RWPE1 (cell line): ENCODE measurements around the gene DNASE1L3.

Source experiments
- CTCF ChIA-PET: fragments of 350-600 bp; sonication (Branson Sonifier 250); formaldehyde crosslinking; extraction: SDS; loops from one replicate; lab custom pipeline; 2021; lab: Yijun Ruan, JAX
- POLR2A ChIA-PET: fragments of 400-600 bp; formaldehyde crosslinking; extraction: SDS; loops from one replicate; lab custom pipeline; 2020; ENCODE audit warnings: antibody characterized with exemption; ENCODE audit not compliant: low non-redundant PET; lab: Yijun Ruan, JAX
- DNase-seq: peaks from one replicate; pipeline ENCODE4 v3.0.0; 2012; ENCODE audit warnings: low spot score
- H3K27ac ChIP-seq: fragments of 450-650 bp; 2 replicates; pipeline ENCODE4 v1.5.1; 2017
- CTCF ChIP-seq: fragments of 450-650 bp; conservative IDR thresholded peaks from 2 replicates; pipeline ENCODE4 v1.5.1; 2017; ENCODE audit warnings: low read depth, mild to moderate bottlenecking

Gene DNASE1L3

GRCh38 chr3:58152225-58153015 lies 58.4 kb downstream of the DNASE1L3 start:
- ChIA-PET CTCF (interaction anchor here (0.5 to 0.6 kb wide), 2 partner anchors 99 to 214 kb away, joined by 4 read pairs; no protein-coding TSS in a partner anchor), POLR2A (no interaction called here)
- H3K27ac ChIP-seq: 0 out of 2 replicates have a peak overlapping the region, but pooled peaks have one; percentile 10
- DNase-seq: no peak
- TF ChIP-seq CTCF: no peak

DNA sequence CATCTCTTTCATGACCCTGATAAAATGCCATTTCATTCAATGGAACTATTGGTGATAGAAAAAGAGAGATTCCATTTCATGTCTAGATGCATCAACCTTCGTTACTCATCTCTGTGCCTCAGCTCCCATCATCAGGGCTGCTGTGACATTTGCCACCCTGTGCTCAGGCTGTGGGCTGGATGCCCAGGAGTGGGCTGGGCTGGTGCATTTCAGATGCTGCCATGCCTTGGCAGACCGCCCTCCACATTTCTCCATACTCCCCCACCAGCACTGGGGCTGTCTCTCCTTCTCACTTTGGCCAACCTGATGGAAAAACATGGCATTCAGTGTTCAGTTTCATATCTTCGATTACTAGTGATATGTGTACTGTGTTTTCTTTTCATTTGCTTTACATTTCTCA lies 59.1 kb downstream of the DNASE1L3 start:
- POLR2A ChIA-PET: no interaction called here
- CTCF ChIA-PET: no interaction called here
- no peak for TF ChIP-seq CTCF
- no peak for DNase-seq
- H3K27ac ChIP-seq: 0 out of 2 replicates have a peak overlapping the region, but pooled peaks have one; percentile 12

DNA sequence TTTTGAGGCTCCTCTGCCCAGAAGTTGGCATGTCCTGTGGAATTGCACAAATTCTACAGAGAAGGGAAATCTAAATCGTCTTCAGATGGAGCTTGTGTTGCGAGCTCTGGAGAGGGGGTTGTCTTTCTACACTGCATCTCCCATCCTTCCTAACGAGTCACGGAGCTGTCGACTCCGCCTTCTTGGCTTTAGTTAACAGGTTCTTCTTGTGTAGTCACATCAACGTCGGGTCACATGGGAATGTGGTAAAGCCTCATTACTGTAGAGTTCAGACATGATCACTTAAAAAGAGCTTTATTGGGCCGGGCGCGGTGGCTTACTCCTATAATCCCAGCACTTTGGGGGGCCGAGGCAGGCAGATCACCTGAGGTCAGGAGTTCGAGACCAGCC lies 60.0 kb downstream of the DNASE1L3 start:
- CTCF ChIA-PET: interaction anchor here (0.6 to 0.8 kb wide), 2 partner anchors 17 to 27 kb away, joined by 6 to 10 read pairs; no protein-coding TSS in a partner anchor

DNA sequence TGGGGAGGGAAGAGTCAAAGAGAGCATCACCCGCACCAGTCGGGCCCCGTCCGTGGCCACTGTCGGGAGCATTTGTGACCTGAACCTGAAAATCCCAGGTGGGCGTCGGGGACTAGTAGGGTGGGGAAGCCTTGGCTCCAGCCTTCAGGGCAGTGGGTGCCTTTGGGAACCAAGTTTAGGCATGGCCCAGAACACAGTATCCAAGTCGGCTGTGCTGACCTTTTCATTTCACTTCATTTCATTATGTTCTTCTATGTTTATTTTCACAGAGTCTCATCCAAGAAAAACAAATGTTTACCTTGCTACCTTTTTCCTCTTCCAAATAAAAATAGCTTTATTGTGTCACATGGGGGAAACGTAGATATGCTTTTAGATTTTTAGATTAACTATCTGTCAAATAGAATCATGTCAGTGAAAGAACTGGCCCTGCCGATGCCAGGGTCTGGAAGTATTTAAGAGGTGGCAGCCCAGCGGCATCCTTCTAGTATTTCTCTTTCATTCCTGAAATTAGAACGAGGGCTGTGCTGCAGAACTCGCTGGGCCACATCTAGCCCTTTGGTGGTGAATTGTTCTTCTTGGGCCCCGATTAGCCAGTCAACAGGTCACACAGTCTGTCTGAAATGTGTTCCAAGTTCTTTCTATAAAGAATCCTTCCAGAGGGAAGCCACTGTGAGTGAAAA lies 60.5 kb downstream of the DNASE1L3 start:
- ChIA-PET POLR2A (no interaction called here), CTCF (interaction anchor here (0.6 to 0.8 kb wide), 2 partner anchors 17 to 27 kb away, joined by 6 to 10 read pairs; no protein-coding TSS in a partner anchor)
- peak overlapping the region; percentile 24; the same call in 1 of the 2 replicates for H3K27ac ChIP-seq
- no peak for DNase-seq
- no peak for TF ChIP-seq CTCF

More for the DNA sequence above, 60.0 kb downstream of the DNASE1L3 start:
- POLR2A ChIA-PET: no interaction called here
- TF ChIP-seq CTCF: no peak
- DNase-seq: no peak
- H3K27ac ChIP-seq: peak overlapping the region; percentile 12; the same call in 1 of the 2 replicates

DNA sequence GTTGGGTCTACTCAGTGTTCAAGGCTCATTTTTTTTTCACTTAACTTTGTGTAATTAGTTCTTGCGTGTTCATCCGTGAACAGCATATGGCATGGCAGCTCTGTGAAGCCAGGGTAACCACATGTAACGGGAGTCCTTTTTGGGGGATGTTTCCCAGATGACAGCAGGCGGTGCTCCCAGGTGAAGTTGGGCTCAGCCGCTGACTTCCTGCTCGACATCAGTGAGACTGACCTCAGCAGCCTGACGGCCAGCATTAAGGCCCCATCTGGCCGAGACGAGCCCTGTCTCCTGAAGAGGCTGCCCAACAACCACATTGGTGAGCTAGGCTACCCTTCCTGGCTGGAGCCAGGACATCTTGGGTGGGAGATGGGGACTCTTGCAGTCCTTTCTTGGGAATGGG lies 62.7 kb downstream of the DNASE1L3 start:
- DNase-seq: no peak
- H3K27ac ChIP-seq: no peak overlapping the region
- POLR2A ChIA-PET: no interaction called here
- TF ChIP-seq CTCF: no peak
- CTCF ChIA-PET: no interaction called here

DNA sequence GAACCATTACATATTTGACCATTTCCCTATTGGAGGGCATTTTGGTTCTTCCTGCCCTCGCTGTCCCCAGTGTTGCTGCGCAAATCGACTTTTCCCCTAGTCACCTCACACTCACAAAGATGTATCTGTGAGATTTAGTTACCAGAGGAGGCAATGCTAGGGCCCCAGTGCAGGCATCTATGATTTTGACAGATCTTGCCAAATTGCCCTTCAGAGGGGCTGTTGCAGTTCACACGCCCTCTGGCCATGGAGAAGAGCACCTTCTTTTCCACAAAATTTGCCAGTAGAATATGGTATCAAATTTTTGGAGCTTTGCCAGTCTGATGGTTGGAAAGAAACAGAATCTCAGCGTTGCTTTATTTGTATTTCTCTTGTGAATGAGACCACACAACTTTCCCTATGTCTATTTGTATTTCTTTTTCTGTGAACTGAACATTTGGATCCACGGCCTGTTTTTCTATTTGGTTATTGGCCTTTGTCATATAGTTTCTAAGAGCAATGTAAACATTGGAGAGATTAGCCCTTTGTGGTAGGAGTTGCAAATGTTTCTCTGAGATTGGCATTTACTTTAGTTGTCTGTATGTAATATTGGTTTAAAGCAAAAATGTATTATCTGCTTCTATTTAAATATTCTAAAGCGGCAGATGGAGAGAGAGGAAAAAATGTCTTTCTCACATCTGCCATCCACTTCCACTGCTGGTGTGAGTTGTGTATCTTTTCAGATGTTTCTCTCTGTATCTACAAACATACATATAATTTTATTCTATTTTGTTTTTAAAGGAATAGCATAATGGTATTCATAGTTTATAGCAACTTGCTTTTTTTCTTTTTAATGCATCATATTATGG lies 66.1 kb downstream of the DNASE1L3 start:
- DNase-seq: no peak
- ChIA-PET POLR2A (no interaction called here), CTCF (no interaction called here)
- H3K27ac ChIP-seq: no peak overlapping the region
- no peak for TF ChIP-seq CTCF
